ENCODE data around the gene MPP1. TPM values are rescaled to one million over a fixed set of nuclear protein-coding genes. Genes with fewer than 3 reads are reported as not detected.

Gene MPP1
- total and polyA plus RNA-seq, 8 donors = 41.7 to 125 (median 44.8) TPM

GRCh38 chrX:154758696-154759095 is 46.6 kb downstream of the MPP1 start:
- DNase-seq (no peak), ATAC-seq (no peak)
- no peaks in the 10 kb centered on the region for H3K4me1 ChIP-seq
- no peaks in the 10 kb centered on the region for H3K36me3 ChIP-seq
- H3K27ac ChIP-seq = no peak overlapping the region
- intact Hi-C loops (cut with DNase I) = no loop called here
- H3K4me3 ChIP-seq = no peak overlapping the region
- TF ChIP-seq, protein P1, sequence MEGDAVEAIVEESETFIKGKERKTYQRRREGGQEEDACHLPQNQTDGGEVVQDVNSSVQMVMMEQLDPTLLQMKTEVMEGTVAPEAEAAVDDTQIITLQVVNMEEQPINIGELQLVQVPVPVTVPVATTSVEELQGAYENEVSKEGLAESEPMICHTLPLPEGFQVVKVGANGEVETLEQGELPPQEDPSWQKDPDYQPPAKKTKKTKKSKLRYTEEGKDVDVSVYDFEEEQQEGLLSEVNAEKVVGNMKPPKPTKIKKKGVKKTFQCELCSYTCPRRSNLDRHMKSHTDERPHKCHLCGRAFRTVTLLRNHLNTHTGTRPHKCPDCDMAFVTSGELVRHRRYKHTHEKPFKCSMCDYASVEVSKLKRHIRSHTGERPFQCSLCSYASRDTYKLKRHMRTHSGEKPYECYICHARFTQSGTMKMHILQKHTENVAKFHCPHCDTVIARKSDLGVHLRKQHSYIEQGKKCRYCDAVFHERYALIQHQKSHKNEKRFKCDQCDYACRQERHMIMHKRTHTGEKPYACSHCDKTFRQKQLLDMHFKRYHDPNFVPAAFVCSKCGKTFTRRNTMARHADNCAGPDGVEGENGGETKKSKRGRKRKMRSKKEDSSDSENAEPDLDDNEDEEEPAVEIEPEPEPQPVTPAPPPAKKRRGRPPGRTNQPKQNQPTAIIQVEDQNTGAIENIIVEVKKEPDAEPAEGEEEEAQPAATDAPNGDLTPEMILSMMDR (IDR thresholded peaks at IDR 0.05) = no peak
- no peaks in the 10 kb centered on the region for H3K27me3 ChIP-seq
- no peaks in the 10 kb centered on the region for H3K9me3 ChIP-seq

- Histone ChIP-seq H3K4me1 (peaks cover 0 to 10% of the 10 kb centered on the region in 2 donors), H3K9me3 (no peaks in the 10 kb centered on the region), H3K4me3 (peak overlapping the region in 1 of 2 donors; percentile 53), H3K36me3 (no peaks in the 10 kb centered on the region), H3K27me3 (peaks cover 0 to under 1% of the 10 kb centered on the region in 2 donors), H3K27ac (peak overlapping the region in 1 of 2 donors; percentile 91)
- TF ChIP-seq, protein P1 (IDR thresholded peaks at IDR 0.05) = no peak
- intact Hi-C loops (cut with DNase I) = no loop called here
- DNase-seq (no peak), ATAC-seq (peak; percentile 12)
Observed at GRCh38 chrX:154751669-154752271, 53.5 kb downstream of the MPP1 start.

- H3K27ac ChIP-seq = peak overlapping the region in 1 of 2 donors; percentile 91
- no peaks in the 10 kb centered on the region for H3K36me3 ChIP-seq
- ATAC-seq (peak; percentile 35), DNase-seq (peak in 1 of 4 donors; percentile 44)
- no peaks in the 10 kb centered on the region for H3K9me3 ChIP-seq
- peak overlapping the region in 1 of 2 donors; percentile 53 for H3K4me3 ChIP-seq
- peaks cover 0 to 10% of the 10 kb centered on the region in 2 donors for H3K4me1 ChIP-seq
- peaks cover 0 to 5% of the 10 kb centered on the region in 2 donors for H3K27me3 ChIP-seq
- intact Hi-C loops (cut with DNase I) = no loop called here
- TF ChIP-seq, protein P1 (IDR thresholded peaks at IDR 0.05) = no peak
Observed at GRCh38 chrX:154751203-154751668, 54.0 kb downstream of the MPP1 start.

- peak in 1 of 4 donors; percentile 88 for DNase-seq
- intact Hi-C loops (cut with DNase I) = no loop called here
- ATAC-seq = peak; percentile 60
- Histone ChIP-seq H3K27me3 (peaks cover 0 to 5% of the 10 kb centered on the region in 2 donors), H3K9me3 (no peaks in the 10 kb centered on the region), H3K4me3 (peak within 1 kb of the TSS; percentile 32 to 53), H3K36me3 (no peaks in the 10 kb centered on the region), H3K4me1 (peaks cover 0 to 10% of the 10 kb centered on the region in 2 donors), H3K27ac (peak within 1 kb of the TSS; percentile 76 to 91)
- TF ChIP-seq, protein P1 (IDR thresholded peaks at IDR 0.05) = no peak
Observed at GRCh38 chrX:154750301-154751202, 54.7 kb downstream of the MPP1 start, which contains the start of gene GAB3. TSS of gene GAB3 (minus strand) at chrX:154751077. CDS start at chrX:154751025, 52 bp downstream.

- peaks cover 0 to 10% of the 10 kb centered on the region in 2 donors for H3K4me1 ChIP-seq
- ATAC-seq = peak; percentile 12
- intact Hi-C loops (cut with DNase I) = no loop called here
- H3K9me3 ChIP-seq = no peaks in the 10 kb centered on the region
- H3K4me3 ChIP-seq = peak overlapping the region; percentile 32 to 53
- TF ChIP-seq, protein P1 (IDR thresholded peaks at IDR 0.05) = no peak
- peaks cover 0 to 5% of the 10 kb centered on the region in 2 donors for H3K27me3 ChIP-seq
- no peaks in the 10 kb centered on the region for H3K36me3 ChIP-seq
- H3K27ac ChIP-seq = peak overlapping the region in 1 of 2 donors; percentile 91
- DNase-seq = no peak
Observed at GRCh38 chrX:154749856-154750255, 55.4 kb downstream of the MPP1 start.

Measured in left lung (tissue), 10 donors.